ENCODE measurements around the gene FGR.

DNA sequence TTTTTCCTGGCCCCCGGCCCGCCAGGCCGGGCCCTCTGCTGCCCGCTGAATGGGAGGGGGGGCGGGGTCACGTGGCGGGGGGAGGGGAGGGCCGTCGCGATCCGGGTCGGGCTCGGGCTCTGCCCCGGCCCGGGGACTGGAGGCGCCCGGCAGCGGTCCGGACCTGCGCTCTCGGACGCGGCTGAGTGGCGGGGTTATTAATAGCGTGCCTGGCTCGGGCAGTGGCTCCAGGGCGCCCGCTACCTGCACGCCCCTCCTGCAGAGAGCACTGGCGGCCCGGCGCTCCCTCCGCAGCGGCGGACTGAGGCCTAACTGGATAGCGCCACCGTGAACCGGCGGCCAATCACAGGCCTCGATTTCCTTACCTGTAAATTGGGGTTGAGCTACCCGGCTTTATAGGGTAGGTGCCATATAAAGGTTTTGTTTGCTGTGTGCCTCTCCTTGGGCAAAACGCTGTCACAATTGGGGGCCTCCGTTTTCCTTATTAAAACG lies 59.1 kb downstream of the FGR start:
- no peak for TF ChIP-seq CSDC2 (CRISPR knock-in tag; IDR thresholded peaks at IDR 0.05)
- no peak for TF ChIP-seq ZFP3 (CRISPR knock-in tag; IDR thresholded peaks at IDR 0.05)
- TF ChIP-seq, protein P1, sequence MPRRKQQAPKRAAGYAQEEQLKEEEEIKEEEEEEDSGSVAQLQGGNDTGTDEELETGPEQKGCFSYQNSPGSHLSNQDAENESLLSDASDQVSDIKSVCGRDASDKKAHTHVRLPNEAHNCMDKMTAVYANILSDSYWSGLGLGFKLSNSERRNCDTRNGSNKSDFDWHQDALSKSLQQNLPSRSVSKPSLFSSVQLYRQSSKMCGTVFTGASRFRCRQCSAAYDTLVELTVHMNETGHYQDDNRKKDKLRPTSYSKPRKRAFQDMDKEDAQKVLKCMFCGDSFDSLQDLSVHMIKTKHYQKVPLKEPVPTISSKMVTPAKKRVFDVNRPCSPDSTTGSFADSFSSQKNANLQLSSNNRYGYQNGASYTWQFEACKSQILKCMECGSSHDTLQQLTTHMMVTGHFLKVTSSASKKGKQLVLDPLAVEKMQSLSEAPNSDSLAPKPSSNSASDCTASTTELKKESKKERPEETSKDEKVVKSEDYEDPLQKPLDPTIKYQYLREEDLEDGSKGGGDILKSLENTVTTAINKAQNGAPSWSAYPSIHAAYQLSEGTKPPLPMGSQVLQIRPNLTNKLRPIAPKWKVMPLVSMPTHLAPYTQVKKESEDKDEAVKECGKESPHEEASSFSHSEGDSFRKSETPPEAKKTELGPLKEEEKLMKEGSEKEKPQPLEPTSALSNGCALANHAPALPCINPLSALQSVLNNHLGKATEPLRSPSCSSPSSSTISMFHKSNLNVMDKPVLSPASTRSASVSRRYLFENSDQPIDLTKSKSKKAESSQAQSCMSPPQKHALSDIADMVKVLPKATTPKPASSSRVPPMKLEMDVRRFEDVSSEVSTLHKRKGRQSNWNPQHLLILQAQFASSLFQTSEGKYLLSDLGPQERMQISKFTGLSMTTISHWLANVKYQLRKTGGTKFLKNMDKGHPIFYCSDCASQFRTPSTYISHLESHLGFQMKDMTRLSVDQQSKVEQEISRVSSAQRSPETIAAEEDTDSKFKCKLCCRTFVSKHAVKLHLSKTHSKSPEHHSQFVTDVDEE (CRISPR knock-in tag; IDR thresholded peaks at IDR 0.05) = no peak
- TF ChIP-seq, protein P2, sequence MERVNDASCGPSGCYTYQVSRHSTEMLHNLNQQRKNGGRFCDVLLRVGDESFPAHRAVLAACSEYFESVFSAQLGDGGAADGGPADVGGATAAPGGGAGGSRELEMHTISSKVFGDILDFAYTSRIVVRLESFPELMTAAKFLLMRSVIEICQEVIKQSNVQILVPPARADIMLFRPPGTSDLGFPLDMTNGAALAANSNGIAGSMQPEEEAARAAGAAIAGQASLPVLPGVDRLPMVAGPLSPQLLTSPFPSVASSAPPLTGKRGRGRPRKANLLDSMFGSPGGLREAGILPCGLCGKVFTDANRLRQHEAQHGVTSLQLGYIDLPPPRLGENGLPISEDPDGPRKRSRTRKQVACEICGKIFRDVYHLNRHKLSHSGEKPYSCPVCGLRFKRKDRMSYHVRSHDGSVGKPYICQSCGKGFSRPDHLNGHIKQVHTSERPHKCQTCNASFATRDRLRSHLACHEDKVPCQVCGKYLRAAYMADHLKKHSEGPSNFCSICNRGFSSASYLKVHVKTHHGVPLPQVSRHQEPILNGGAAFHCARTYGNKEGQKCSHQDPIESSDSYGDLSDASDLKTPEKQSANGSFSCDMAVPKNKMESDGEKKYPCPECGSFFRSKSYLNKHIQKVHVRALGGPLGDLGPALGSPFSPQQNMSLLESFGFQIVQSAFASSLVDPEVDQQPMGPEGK (CRISPR knock-in tag; IDR thresholded peaks at IDR 0.05; ENCODE audit: borderline replicate concordance) = no peak
- no peak for TF ChIP-seq ISL1 (CRISPR knock-in tag; IDR thresholded peaks at IDR 0.05)
- TF ChIP-seq, protein P3, sequence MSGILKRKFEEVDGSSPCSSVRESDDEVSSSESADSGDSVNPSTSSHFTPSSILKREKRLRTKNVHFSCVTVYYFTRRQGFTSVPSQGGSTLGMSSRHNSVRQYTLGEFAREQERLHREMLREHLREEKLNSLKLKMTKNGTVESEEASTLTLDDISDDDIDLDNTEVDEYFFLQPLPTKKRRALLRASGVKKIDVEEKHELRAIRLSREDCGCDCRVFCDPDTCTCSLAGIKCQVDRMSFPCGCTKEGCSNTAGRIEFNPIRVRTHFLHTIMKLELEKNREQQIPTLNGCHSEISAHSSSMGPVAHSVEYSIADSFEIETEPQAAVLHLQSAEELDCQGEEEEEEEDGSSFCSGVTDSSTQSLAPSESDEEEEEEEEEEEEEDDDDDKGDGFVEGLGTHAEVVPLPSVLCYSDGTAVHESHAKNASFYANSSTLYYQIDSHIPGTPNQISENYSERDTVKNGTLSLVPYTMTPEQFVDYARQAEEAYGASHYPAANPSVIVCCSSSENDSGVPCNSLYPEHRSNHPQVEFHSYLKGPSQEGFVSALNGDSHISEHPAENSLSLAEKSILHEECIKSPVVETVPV (CRISPR knock-in tag; IDR thresholded peaks at IDR 0.05) = no peak
- TF ChIP-seq ARNTL (CRISPR knock-in tag; IDR thresholded peaks at IDR 0.05; ENCODE audit: borderline replicate concordance, low read depth) = no peak
- no peak for TF ChIP-seq ZNF8 (CRISPR knock-in tag; IDR thresholded peaks at IDR 0.05)
- TF ChIP-seq SNAI2 (CRISPR knock-in tag; IDR thresholded peaks at IDR 0.05) = no peak
- no peak for TF ChIP-seq ESRRG (CRISPR knock-in tag; IDR thresholded peaks at IDR 0.05)
- TF ChIP-seq TOX (CRISPR knock-in tag; IDR thresholded peaks at IDR 0.05; ENCODE audit: borderline replicate concordance) = no peak
- no peak for TF ChIP-seq ZNF565 (CRISPR knock-in tag; conservative IDR thresholded peaks at IDR 0.05; ENCODE audit: low read depth)
- TF ChIP-seq, protein P4, sequence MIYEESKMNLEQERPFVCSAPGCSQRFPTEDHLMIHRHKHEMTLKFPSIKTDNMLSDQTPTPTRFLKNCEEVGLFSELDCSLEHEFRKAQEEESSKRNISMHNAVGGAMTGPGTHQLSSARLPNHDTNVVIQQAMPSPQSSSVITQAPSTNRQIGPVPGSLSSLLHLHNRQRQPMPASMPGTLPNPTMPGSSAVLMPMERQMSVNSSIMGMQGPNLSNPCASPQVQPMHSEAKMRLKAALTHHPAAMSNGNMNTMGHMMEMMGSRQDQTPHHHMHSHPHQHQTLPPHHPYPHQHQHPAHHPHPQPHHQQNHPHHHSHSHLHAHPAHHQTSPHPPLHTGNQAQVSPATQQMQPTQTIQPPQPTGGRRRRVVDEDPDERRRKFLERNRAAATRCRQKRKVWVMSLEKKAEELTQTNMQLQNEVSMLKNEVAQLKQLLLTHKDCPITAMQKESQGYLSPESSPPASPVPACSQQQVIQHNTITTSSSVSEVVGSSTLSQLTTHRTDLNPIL (CRISPR knock-in tag; IDR thresholded peaks at IDR 0.05; ENCODE audit: low read depth) = no peak
